ENCODE measurements around the gene ACTR3.
A peak's percentile ranks its signal among the peaks of the same experiment; 100 is the strongest.

ACTR3 gene

DNA sequence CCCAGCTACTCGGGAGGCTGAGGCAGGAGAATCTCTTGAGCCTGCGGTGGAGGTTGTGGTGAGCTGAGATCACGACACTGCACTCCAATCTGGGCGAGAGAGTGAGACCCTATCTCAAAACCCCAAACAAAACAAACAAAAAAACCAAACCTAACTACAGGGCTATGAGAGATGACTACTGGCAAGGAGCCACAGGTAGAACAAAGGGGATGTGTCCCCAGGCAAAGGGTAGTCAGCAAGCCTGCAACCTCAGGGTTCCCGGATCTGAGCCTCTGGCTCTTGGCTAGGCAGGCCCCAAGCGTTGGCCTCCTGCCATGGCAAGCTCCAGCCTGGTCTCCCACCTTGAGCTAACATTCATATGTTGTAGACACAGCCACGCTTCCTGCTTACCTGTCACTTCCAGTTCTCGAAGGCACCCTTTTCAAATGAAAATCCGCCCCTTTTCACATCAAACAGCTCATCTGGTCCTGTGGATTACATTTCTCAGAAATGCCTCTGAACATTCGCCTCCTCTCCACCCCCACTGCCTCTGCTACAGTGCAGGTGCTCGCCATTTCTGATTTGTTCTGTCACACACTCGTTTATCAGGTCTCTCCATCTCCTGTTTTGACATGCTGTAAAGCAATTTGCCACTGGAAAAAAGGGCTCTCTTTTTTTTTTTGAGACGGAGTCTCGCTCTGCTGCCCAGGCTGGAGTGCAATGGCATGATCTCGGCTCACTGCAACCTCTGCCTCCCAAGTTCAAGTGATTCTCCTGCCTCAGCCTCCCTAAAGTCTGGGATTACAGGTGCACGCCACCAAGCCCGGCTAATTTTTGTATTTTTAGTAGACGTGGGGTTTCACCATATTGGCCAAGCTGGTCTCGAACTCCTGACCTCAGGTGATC is 13.1 kb upstream of the ACTR3 start:
- DNase-seq, result peak; percentile 62

DNA sequence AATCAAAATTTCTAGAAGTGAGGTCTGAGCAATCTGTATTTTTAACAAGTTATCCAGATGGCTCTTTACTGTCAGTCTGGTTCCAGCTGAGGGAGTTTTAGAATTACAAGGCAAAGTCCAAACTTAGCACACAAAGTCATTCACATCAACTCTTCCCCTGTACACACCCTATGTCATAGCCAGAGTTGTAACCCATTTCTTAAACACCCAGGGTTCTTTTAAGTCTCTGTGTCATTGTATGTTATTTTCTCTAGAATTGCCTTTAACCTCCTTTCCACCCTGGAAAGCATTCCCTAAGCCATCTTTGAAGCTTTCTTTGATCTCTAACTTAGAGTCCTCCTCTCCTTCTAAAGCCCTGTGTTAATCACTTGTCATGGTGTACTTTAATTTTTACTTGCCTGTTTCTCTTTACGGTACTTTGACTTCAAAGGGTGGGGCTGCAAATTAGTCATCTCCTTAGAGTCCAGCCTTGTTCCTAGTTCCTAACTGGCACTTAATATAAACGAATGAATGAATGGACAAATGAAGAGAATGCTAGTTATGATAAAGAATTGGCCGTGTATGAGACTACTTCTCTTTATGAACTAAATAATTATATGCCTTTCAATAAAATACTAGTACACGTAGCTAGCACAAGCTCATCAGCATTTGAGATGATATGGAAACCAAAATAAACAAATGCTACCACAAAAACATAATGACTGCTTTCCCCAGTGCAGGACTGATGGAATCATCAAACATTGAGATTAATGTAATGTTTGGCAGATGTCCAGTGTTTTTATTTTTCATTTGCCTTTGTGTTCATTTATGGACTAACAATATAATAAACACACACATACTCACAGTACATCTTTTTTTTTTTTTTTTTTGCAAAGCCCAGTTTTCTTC is 11.9 kb upstream of the ACTR3 start:
- DNase-seq, result no peak

DNA sequence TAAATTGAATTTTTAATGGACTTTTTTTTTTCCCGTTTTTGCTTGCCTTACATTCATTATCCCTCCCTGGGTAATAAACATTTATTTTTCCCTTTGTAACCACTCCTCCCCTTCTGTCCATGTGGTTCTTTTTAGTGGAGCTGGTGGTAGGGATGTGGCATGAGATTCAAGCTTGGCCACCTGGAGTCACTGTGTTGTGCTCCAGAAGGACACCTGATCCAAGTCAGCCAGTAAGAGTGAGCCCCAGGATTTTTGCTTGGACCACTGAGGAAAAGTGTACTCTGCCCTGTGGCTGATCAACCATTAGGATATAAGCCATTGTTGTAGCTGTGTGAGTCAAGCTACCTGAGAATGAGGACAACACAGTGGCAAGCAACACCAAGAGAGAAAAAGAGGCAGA is 11.1 kb upstream of the ACTR3 start:
- no peak for DNase-seq

DNA sequence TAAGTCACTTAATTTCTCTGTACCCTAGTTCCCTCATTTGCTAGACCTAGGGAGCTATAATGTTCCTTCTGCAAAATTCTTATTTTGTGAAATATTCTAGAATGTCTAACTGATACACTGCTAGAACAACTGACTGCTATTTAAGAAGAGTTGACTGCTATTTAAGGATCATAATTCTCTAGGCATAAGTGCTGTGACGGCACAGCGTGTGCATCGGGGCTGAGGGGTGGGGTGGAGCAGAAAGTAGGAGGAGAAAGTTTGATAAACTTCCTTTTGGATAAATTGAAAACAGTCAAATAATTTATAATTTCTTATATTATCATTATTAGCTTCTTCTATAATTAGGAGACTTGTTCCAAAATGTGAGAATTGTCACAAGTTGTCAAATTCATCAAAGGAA is 10.4 kb upstream of the ACTR3 start:
- DNase-seq, result no peak

DNA sequence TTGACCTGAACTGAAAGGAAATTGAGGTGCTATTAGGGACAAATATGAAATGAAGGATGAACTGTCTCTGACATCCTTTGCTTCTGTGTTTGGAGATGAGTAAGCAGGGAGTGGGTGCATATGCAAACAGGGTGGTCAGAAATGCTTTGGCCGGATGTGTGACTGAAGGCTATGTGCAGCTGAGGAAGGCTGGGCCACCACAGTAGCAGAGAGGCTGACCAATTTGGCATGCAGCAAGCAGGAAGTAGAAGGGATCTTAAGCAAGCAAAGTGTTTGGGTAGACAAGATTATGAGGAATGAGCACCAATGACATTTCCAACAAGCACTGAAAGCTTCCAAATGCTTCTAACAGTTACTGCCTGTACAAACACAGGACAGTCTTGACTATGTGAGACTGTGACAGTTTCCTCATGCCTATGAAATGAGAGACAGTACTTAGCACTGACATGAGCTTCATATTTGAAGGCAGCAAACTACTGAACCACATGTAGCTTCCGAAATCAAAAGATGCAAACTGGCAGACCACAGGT is 3.3 kb upstream of the ACTR3 start:
- no peak for DNase-seq

DNA sequence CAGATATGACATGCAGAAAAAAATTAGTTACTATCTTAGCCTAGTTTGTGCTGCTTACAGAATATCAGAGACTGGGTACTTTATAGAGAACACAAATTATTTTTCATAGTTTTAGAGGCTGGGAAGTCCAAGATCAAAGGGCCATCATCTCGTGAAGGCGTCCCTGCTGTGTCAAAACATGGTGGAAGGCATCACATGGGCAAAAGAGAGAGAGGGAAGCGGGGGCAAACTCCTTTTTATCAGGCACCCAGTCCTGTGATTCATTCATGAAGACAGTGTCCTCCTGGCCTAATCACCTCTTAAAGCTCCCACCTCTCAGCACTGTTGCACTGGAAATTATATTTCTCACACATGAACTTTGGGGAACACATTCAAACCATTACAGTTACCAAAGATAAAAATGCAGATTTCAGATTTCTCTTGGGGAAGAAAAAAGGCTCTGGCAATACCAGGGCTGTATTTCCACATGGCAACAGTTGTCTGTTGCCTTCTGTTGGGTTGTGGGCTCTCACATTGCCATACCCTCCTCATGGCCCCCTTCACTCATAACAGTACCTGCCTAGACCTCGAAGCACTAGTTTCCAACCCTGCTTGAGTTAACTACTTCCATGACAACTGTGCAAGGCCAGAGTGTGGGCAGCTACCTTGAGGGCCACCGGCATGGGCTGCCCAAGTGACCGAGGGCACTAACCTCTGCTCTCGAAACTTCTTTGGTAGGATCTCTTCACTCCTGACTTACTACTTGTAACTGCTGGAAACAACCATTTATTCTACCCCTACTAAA is 2.7 kb upstream of the ACTR3 start:
- no peak for DNase-seq

DNA sequence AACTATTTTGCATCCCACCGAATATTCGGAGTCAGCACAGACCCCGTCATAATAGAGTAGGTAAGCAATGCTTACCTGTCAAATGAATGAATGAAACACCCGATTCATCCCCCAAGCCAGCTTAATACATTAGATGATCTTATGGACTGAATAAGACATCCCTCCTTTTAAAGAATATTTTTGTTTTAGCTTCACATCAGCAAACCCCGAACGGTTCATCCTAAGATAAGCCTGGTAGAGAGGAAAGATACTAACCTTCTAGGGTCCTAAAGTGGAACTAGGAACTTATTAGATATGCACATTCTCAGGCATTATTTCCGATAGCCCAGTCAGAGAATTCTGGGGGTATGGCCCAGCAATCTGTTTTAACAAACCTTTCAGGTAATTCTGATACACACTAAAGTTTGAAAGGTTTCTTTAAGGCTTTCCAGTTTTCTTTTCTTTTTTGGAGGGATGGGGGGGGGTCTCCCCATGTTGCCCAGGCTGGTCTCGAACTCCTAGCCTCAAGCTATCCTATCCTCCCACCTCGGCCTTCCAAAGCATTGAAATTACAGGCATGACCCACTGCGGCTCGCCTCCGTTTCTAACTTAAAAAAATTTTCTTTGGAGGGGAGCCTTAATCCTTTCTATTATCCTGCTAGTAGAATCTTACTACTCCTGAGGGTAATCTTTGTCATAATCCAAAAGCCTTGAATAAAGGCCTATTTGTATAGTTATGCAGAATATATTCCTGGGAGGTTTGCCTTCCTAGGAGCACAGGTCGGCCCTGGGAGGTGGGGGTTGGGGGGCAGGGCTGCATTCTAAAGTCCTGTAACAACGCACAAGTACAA is 1.0 kb upstream of the ACTR3 start:
- no peak for DNase-seq

DNA sequence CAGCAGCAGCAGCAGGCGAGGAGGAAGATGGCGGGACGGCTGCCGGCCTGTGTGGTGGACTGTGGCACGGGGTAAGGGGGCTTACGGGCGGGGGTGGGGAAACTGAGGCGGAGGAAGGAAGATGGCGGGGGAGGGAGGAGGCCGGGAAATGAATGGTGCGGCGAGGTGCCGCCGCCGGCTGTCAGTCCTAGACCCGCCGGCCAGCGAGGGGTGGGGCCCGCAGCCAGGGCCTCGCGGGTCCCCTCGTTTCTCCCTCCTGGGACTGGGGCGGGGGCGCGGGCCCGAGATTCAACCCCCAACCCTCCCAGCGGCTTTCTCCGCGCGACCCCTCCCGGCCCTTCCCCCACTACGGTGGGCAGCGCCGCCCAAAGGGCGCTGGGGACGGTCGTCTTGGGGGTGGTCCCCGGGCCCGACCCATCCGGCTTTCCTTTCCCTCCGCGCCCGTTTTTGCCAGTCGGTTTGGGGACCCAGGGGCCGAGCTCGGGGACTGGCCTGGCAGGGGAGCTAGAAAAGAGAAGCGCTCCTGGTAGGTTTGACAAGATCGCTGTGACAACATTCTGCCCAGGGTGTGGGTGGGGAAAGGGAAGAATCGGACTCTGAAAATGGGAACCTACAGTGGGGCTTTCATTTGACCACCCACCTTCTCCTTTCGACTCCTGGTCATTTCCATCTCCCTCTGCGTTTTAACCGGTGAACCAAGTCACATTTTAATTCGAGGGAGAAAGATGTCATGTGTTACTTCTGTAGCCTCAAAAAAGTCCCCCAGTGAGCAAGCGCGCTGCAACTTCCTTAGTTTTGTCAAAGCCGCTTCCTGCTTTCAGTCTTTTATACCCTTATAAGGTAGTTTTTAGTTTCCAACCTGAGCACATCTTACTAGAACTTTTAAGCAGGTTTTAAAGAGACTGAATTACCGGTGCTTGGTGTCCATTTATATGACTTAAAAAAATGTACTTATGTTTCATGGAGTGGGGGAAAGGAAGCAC is 655 bp downstream of the ACTR3 start:
- DNase-seq, result peak; percentile 71

DNA sequence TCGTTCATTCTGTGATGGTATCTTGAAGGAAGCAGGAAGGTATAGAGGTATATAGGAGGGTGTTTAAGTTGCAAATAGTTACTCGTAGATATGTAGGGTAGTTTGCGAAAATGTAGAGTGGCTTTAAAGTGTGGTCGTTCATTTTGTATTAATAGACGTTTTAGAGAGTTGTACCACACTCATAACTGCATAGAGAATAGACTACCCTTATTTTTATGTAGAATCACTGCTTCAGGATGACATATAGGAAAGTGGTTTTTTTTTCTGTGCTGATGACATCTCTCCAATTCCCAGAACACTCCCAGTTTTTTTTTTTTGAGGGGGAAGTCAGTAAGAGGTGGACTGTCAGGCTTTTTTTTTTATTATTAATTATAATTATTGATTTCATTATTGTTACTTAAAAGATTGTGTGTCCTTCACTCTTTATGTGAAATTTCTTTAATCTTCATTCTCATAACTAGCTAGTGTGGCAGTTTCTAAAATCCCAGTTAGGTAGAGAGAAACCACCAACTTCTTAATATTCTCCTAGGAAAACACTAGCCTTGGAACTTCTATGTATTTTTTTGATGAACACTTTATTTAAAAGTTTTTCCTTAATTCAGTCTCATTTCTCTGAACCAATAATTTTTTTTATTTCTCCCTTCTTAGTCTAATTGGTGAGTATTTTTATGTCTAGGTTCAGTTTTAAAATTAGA is 1.5 kb downstream of the ACTR3 start:
- no peak for DNase-seq

DNA sequence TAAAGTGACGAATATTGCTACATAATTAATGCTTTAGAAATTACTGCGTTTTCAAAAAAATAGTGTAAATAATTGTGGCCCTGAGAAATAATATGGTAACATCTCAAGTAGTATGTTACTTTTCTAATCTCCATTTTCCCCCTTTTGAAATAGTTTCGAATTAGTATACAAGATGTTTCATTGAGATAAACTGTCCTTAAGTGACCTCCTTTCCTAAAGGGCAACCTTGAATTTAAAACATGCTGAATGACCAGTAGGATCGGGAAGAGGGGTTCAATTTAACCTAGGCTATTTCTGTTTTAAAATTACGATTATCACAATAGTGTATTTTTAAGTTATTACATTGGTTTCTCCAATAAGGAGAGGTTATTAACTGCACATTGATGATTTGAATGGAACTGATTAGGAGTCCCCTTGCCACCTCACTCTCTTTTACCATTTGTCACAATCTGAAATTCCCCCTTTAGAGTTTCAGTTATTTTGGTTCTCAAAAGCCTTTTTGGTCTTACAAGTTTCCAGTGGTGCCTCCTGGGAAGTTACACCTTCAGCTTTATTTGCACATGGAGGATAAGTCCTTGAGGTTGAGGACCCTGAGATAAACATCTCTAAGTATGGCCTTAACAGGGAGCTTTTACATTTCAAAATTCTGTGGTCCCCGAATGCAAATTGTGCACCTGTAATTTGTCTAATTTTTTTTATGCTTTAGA is 2.3 kb downstream of the ACTR3 start:
- DNase-seq, result no peak

DNA sequence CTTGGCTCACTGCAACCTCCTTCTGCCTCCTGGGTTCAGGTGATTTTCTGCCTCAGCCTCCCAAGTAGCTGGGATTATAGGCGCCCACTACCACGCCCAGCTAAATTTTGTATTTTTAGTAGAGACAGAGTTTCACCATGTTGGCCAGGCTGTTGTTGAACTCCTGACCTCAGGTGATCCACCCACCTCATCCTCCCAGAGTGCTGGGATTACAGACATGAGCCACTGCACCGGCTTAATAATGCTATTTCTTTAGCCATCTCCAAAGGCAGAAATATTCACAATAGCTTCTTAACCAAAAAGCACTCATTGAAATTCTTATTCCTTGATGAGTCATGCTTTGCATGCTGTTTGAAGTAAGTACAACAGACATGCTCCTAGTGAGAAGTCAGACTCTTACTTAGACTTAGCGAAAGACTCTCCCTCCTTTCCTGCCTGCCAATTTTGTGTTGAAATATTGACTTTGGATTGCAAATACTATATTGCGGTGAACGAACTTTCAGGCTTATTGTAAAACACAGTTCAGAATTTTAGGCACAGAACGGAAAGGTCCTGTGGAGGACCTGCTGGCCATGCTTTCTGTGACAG is 4.4 kb downstream of the ACTR3 start:
- no peak for DNase-seq

DNA sequence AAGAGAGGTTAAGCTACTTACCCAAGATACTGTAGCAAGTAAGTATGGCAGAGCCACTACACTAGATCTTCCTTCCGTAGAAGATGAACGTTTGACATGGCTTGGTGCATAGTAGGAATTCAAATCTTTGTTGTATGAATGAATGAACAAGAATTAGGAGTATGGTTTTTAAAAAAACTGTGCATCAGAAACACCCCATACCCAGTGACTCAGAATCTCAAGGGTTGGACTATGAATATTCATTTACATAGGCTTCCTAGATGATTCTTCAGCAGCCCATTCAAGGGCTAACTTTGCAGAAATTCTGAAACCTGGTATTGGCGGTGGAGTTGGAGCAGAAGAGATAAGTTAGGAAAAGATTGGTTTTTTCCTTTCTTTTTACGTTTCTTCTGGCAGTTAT is 5.4 kb downstream of the ACTR3 start:
- no peak for DNase-seq

DNA sequence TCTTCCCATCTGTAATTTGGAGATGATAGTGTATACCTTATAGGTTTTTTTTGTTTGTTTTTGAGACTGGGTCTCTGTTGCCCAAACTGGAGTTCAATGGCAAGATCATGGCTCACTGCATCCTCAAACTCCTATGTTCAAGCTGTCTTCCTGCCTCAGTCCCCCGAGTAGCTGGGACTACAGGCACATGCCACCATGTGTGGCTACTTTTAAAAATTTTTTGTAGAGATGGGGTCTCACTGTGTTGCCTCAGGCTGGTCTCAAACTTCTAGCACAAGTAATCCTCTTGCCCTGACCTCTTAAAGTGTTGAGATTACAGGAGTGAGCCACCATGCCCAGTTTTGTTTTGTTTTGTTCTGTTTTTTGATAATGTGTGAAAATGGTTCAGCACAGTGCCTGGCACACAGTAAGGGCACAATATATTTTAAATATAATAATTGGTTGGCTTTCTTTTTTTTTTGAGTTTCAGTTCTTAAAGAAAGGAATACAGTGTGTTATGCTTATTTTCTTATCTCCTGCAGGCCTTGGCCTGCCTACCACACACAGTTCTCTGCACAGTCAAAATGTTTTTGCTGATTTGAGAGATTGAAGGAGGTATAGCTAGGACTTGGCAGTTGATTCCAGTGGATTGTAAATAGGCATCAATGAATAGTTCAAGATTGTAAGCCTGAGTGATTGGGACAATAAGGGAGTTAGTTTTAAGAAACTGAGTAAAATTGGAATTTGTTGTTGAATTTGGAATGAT is 6.1 kb downstream of the ACTR3 start:
- DNase-seq, result no peak

DNA sequence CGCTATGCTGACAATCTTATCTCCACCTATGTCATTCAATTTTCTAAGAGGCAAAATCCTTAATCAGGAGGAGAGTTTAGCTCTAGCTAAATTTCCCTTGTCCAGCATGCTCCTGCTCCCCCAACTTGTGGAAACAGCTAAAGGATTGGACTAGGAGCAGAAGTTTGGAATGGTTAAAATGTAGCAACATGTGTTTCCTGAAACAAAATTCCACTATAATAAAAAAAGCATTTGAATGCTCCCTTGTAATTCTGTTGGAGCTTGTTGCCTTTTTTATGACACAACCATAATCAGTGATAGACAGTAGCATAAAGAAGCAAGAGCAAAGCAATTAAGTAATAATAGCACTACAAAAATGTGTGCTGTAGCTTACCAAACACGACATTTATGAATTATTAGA is 6.9 kb downstream of the ACTR3 start:
- DNase-seq, result no peak

DNA sequence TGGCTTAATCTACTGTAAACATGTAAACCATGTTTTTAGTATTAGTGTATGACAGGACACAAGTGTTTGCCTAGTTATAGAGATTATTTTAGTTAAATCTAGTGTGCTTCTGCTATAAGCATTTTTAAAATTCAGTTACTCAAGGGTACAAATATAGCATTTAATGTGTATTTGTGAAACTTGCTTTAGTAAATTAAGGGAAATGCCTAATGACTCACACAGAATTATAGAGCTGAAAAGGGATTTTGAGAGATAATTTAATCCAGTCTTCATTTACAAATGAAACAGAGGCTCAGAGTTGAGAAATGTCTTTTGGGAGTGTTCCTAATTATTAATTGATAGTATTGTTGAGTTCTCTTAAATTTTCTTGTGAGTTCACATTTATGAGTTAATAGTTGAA is 8.2 kb downstream of the ACTR3 start:
- DNase-seq, result no peak

DNA sequence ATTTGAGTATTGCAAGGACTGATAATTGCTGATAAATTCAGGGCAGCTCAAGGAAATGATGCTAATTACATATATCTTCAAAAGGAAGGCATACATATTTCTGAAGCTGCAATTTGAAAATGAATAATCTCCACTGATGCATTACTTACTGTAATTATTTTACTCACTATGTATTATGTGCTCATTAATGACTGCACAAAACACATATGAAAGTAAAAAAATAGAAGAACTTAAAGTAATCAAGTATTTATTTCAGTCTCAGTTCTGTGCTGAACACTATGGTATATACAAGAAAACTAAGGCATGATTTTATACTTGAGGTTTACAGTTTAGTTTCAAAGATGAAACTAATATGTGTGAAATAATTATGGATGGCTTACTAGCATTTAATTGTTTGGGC is 9.3 kb downstream of the ACTR3 start:
- no peak for DNase-seq

DNA sequence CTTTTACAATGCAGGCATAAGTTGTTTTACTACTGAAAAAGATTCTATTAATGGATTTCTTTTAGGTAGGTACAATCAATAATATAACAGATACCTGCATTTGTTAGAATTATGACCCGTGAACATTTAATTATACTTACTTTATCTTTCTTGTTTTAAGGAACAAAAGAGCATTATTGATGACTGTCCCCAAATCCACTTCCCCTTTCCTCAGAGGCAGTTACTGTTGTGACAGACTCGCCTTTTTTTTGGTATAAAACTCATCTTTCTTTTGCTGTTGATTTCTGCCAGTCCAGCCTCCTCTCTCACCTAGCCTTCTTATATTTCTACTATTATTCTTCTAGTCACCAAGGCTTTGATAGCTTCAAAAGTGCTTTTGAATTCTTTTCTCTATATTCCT is 12.1 kb downstream of the ACTR3 start:
- no peak for DNase-seq

DNA sequence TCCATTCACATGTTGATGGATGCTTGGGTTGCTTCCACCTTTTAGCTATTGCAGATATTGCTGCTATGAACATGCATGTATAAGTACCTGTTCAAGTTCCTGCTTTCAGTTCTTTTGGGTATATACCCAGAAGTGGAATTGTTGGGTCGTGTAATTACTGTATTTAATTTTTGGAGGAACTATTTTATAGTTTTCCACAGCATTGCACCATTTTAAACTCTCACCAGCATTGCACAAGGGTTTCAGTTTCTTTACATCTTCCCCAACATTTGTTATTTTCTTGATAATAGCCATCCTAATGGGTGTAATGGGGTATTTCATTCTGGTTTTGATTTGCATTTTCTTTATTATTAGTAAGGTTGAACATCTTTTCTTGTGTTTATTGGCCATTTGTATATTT is 16.0 kb downstream of the ACTR3 start:
- no peak for DNase-seq

All from activated CD4-positive, alpha-beta T cell treated with anti-CD3 and anti-CD28 coated beads, Interleukin-2, amount 50 U/mL, for 1 hour (primary cell).